Progenitor cell of endocrine pancreas (in vitro differentiated cells): Measurements from ENCODE around the gene TPSG1. TPM values are rescaled to one million over a fixed set of nuclear protein-coding genes. Genes with fewer than 3 reads are reported as not detected.

Experiments
- DNase-seq: peaks from one replicate; pipeline ENCODE4 v3.0.0; 2021; ENCODE audit warnings: low spot score; ENCODE audit not compliant: unreplicated experiment
- H3K27ac Mint-ChIP-seq: 2 replicates; pipeline ENCODE4 v1.8.0; 2021; ENCODE audit warnings: mild to moderate bottlenecking, moderate library complexity, mixed read lengths
- H3K27me3 Mint-ChIP-seq: 2 replicates; pipeline ENCODE4 v1.8.0; 2021; ENCODE audit warnings: mixed read lengths
- H3K36me3 Mint-ChIP-seq: 2 replicates; pipeline ENCODE4 v1.8.0; 2022; ENCODE audit warnings: mixed read lengths; ENCODE audit not compliant: insufficient read depth
- H3K4me1 Mint-ChIP-seq: 2 replicates; pipeline ENCODE4 v1.8.0; 2021; ENCODE audit warnings: low read depth, mixed read lengths
- H3K4me3 Mint-ChIP-seq: 2 replicates; pipeline ENCODE4 v1.8.0; 2021; ENCODE audit warnings: low read depth, mild to moderate bottlenecking, moderate library complexity, mixed read lengths
- H3K9me3 Mint-ChIP-seq: 2 replicates; pipeline ENCODE4 v1.8.0; 2021; ENCODE audit warnings: low read depth, mixed read lengths
- total RNA-seq: library from RNA; stranded (reverse); gene quantifications from 2 replicates; pipeline ENCODE4 v1.2.1, GENCODE V29; 2021
- TF ChIP-seq, protein P1 (sequence below): fragments of 200-600 bp; sonication (generic); IDR thresholded peaks from one replicate; pipeline ENCODE4 v1.5.0; 2021; ENCODE audit warnings: antibody characterized with exemption, mild to moderate bottlenecking; ENCODE audit not compliant: unreplicated experiment

TPSG1 gene
- total RNA-seq, 1 donor from 2014 or later: not detected

GRCh38 chr16:1224558-1224957 is 510 bp downstream of the TPSG1 start:
- H3K27ac Mint-ChIP-seq: no peak overlapping the region
- peaks cover 2% of the 10 kb centered on the region for H3K4me1 Mint-ChIP-seq
- peaks cover 2% of the 10 kb centered on the region for H3K36me3 Mint-ChIP-seq
- DNase-seq: no peak
- H3K4me3 Mint-ChIP-seq: no peak overlapping the region
- H3K9me3 Mint-ChIP-seq: no peaks in the 10 kb centered on the region
- TF ChIP-seq, protein P1, sequence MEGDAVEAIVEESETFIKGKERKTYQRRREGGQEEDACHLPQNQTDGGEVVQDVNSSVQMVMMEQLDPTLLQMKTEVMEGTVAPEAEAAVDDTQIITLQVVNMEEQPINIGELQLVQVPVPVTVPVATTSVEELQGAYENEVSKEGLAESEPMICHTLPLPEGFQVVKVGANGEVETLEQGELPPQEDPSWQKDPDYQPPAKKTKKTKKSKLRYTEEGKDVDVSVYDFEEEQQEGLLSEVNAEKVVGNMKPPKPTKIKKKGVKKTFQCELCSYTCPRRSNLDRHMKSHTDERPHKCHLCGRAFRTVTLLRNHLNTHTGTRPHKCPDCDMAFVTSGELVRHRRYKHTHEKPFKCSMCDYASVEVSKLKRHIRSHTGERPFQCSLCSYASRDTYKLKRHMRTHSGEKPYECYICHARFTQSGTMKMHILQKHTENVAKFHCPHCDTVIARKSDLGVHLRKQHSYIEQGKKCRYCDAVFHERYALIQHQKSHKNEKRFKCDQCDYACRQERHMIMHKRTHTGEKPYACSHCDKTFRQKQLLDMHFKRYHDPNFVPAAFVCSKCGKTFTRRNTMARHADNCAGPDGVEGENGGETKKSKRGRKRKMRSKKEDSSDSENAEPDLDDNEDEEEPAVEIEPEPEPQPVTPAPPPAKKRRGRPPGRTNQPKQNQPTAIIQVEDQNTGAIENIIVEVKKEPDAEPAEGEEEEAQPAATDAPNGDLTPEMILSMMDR: no peak
- no peaks in the 10 kb centered on the region for H3K27me3 Mint-ChIP-seq

- TF ChIP-seq, protein P1: no peak
- Mint-ChIP-seq H3K9me3 (no peaks in the 10 kb centered on the region), H3K27me3 (no peaks in the 10 kb centered on the region), H3K4me3 (no peak overlapping the region), H3K27ac (no peak overlapping the region), H3K4me1 (peaks cover 2% of the 10 kb centered on the region), H3K36me3 (peaks cover 2% of the 10 kb centered on the region)
- DNase-seq: no peak
These were observed 1.5 kb downstream of the TPSG1 start for GRCh38 chr16:1223355-1224214.

- no peaks in the 10 kb centered on the region for H3K27me3 Mint-ChIP-seq
- no peaks in the 10 kb centered on the region for H3K9me3 Mint-ChIP-seq
- H3K4me1 Mint-ChIP-seq: peaks cover 2% of the 10 kb centered on the region
- TF ChIP-seq, protein P1: no peak
- no peak overlapping the region for H3K27ac Mint-ChIP-seq
- no peak for DNase-seq
- H3K4me3 Mint-ChIP-seq: no peak overlapping the region
- H3K36me3 Mint-ChIP-seq: peaks cover 2% of the 10 kb centered on the region
These were observed 2.3 kb downstream of the TPSG1 start for GRCh38 chr16:1222553-1223354.

DNA sequence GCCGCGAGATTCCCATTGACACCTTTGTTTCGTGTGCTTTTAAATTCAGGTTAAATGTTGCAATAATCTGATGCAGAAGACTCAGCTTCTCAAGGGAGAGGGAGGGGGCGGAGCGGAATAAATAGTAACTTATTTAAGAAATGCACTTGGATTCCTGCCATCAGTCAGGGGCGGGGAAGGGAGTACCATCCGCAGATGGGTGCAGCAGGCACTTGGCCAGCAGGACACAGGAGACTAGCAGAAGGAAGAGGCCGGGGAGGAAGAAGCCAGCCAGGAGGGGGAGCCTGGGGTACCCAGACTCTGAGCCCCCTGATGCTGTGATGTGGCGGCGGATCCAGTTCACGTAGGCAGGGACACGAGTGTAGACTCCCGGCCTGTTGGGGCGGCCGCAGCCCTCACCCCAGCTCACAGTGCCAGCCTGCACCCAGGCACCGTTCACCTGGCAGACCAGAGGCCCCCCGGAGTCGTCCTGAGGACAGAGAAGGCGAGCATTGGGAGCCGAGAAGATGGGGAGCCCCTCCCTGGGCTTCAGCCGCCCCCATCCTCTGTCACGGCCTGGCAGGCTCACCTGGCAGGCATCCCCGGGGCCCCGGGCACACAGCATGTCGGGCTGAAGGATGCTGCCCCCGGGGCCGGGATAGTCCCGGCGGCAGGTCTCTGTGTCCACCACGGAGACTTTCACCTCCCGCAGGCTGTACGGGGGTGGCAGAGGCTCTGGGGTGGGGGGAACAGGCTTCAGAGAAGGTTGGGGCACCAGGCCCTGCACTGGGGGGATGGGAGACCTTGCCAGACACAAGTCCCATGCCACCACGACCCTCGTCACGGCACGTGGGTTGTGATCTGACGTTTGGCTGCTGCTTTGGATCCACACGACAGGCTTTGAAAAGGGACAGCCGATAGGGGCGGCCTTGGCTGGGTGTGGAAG is 3.2 kb downstream of the TPSG1 start:
- Mint-ChIP-seq H3K27ac (no peak overlapping the region), H3K4me1 (no peaks in the 10 kb centered on the region), H3K27me3 (no peaks in the 10 kb centered on the region), H3K4me3 (no peak overlapping the region), H3K9me3 (no peaks in the 10 kb centered on the region), H3K36me3 (peaks cover 2% of the 10 kb centered on the region)
- no peak for DNase-seq
- TF ChIP-seq, protein P1: no peak
